H9 (cell line): ENCODE measurements around the gene IL32. TPM values are rescaled to one million over a fixed set of nuclear protein-coding genes. Genes with fewer than 3 reads are reported as not detected.

Source experiments
- DNase-seq: peaks from one replicate; pipeline ENCODE4 v3.0.0-alpha.2; 2017
- H2AFZ ChIP-seq: one replicate; pipeline ENCODE4 v1.6.1; 2013; ENCODE audit warnings: mild to moderate bottlenecking, low read length, control low read depth, moderate library complexity
- H2AK5ac ChIP-seq: 2 replicates; pipeline ENCODE4 v1.6.1; 2013; ENCODE audit warnings: low read length, control low read depth, mixed read lengths; ENCODE audit not compliant: insufficient read length
- H2BK120ac ChIP-seq: one replicate; pipeline ENCODE4 v1.6.1; 2013; ENCODE audit warnings: low read depth, mild to moderate bottlenecking, low read length, control low read depth, inconsistent platforms; ENCODE audit not compliant: poor library complexity, severe bottlenecking
- H2BK12ac ChIP-seq: 2 replicates; pipeline ENCODE4 v1.6.1; 2013; ENCODE audit warnings: low read length, control low read depth, mixed read lengths, low read depth; ENCODE audit not compliant: insufficient read length
- H2BK15ac ChIP-seq: 2 replicates; pipeline ENCODE4 v1.6.1; 2013; ENCODE audit warnings: low read depth, low read length, control low read depth
- H2BK20ac ChIP-seq: one replicate; pipeline ENCODE4 v1.6.1; 2013; ENCODE audit warnings: low read depth, mild to moderate bottlenecking, low read length, control low read depth, inconsistent platforms; ENCODE audit not compliant: poor library complexity, severe bottlenecking
- H2BK5ac ChIP-seq: 2 replicates; pipeline ENCODE4 v1.6.1; 2013; ENCODE audit warnings: low read length, control low read depth, mixed read lengths; ENCODE audit not compliant: insufficient read length
- H3K14ac ChIP-seq: 2 replicates; pipeline ENCODE4 v1.6.1; 2013; ENCODE audit warnings: low read length, control low read depth; ENCODE audit not compliant: insufficient read depth
- H3K18ac ChIP-seq: 2 replicates; pipeline ENCODE4 v1.6.1; 2013; ENCODE audit warnings: low read depth, mild to moderate bottlenecking, mixed read lengths, low read length, control low read depth; ENCODE audit not compliant: insufficient read length
- H3K23ac ChIP-seq: 2 replicates; pipeline ENCODE4 v1.6.1; 2013; ENCODE audit warnings: low read length, control low read depth, mixed read lengths, low read depth; ENCODE audit not compliant: insufficient read length
- H3K23me2 ChIP-seq: 2 replicates; pipeline ENCODE4 v1.6.1; 2013; ENCODE audit warnings: low read depth, mild to moderate bottlenecking, mixed read lengths, low read length, control low read depth; ENCODE audit not compliant: insufficient read length, poor library complexity, severe bottlenecking
- H3K27ac ChIP-seq: 2 replicates; pipeline ENCODE4 v1.5.1; 2013; ENCODE audit warnings: low read length, control low read depth, mixed read lengths, low read depth; ENCODE audit not compliant: insufficient read length
- H3K27me3 ChIP-seq: 2 replicates; pipeline ENCODE4 v1.6.1; 2013; ENCODE audit warnings: low read length, control low read depth, inconsistent platforms; ENCODE audit not compliant: insufficient read depth
- H3K4ac ChIP-seq: 2 replicates; pipeline ENCODE4 v1.6.1; 2013; ENCODE audit warnings: low read depth, mild to moderate bottlenecking, control low read depth, inconsistent platforms, low read length, moderate library complexity
- H3K4me1 ChIP-seq: 2 replicates; pipeline ENCODE4 v1.6.1; 2013; ENCODE audit warnings: low read length, control low read depth, inconsistent platforms; ENCODE audit not compliant: insufficient read depth
- H3K4me2 ChIP-seq: 2 replicates; pipeline ENCODE4 v1.6.1; 2013; ENCODE audit warnings: low read length, control low read depth, mixed read lengths; ENCODE audit not compliant: insufficient read length, insufficient read depth
- H3K56ac ChIP-seq: 2 replicates; pipeline ENCODE4 v1.6.1; 2013; ENCODE audit warnings: low read depth, mild to moderate bottlenecking, mixed read lengths, low read length, control low read depth; ENCODE audit not compliant: insufficient read length
- H3K79me1 ChIP-seq: 2 replicates; pipeline ENCODE4 v1.6.1; 2013; ENCODE audit warnings: low read depth, mild to moderate bottlenecking, moderate library complexity, low read length, control low read depth, inconsistent platforms; ENCODE audit not compliant: insufficient read depth, poor library complexity, severe bottlenecking
- H3K79me2 ChIP-seq: 2 replicates; pipeline ENCODE4 v1.6.1; 2013; ENCODE audit warnings: low read length, control low read depth, inconsistent platforms; ENCODE audit not compliant: insufficient read depth
- H3K9ac ChIP-seq: 2 replicates; pipeline ENCODE4 v1.6.1; 2013; ENCODE audit warnings: low read length, control low read depth, mixed read lengths; ENCODE audit not compliant: insufficient read length; ENCODE audit errors: extremely low read depth
- H3K9me3 ChIP-seq: one replicate; pipeline ENCODE4 v1.6.1; 2013; ENCODE audit warnings: low read depth, low read length, inconsistent platforms; ENCODE audit not compliant: control insufficient read depth
- H3T11ph ChIP-seq: one replicate; pipeline ENCODE4 v1.6.1; 2013; ENCODE audit warnings: mild to moderate bottlenecking, low read length, control low read depth, inconsistent platforms
- H4K20me1 ChIP-seq: one replicate; pipeline ENCODE4 v1.6.1; 2013; ENCODE audit not compliant: control insufficient read depth, insufficient read length, insufficient read depth
- H4K5ac ChIP-seq: 2 replicates; pipeline ENCODE4 v1.6.1; 2013; ENCODE audit warnings: low read depth, mild to moderate bottlenecking, mixed read lengths, low read length, control low read depth; ENCODE audit not compliant: insufficient read length
- H4K8ac ChIP-seq: replicated peaks from 2 replicates; pipeline ENCODE4 v1.6.1; 2013; ENCODE audit warnings: low read length, control low read depth, mixed read lengths, low read depth; ENCODE audit not compliant: insufficient read length
- H4K91ac ChIP-seq: 2 replicates; pipeline ENCODE4 v1.6.1; 2013; ENCODE audit warnings: low read depth, mild to moderate bottlenecking, moderate library complexity, mixed read lengths, low read length, control low read depth; ENCODE audit not compliant: insufficient read length
- H3K27ac Mint-ChIP-seq, 3 experiments: 2 replicates in 2 of 3; 3 replicates in 1 of 3; pipeline ENCODE4 v1.8.0; 2020 to 2021; ENCODE audit warnings: mixed read lengths in 3 of 3, mild to moderate bottlenecking in 1 of 3, moderate library complexity in 1 of 3
- H3K27me3 Mint-ChIP-seq: 2 replicates; pipeline ENCODE4 v1.8.0; 2021; ENCODE audit warnings: low read depth, mild to moderate bottlenecking, moderate library complexity, mixed read lengths
- H3K36me3 Mint-ChIP-seq, 3 experiments: 2 replicates in 2 of 3; 3 replicates in 1 of 3; pipeline ENCODE4 v1.8.0; 2020 to 2021; ENCODE audit warnings: low read depth in 3 of 3, mixed read lengths in 3 of 3; ENCODE audit not compliant: insufficient read depth in 1 of 3
- H3K4me1 Mint-ChIP-seq, 2 experiments: 2 replicates each; pipeline ENCODE4 v1.8.0; 2020; ENCODE audit warnings: mixed read lengths in 2 of 2
- H3K4me3 Mint-ChIP-seq, 2 experiments: 2 replicates in 1 of 2; 3 replicates in 1 of 2; pipeline ENCODE4 v1.8.0; 2020 to 2021; ENCODE audit warnings: mild to moderate bottlenecking in 2 of 2, mixed read lengths in 2 of 2, moderate library complexity in 1 of 2
- H3K9me3 Mint-ChIP-seq, 2 experiments: 2 replicates in 1 of 2; 3 replicates in 1 of 2; pipeline ENCODE4 v1.8.0; 2020; ENCODE audit warnings: mild to moderate bottlenecking in 2 of 2, mixed read lengths in 2 of 2, moderate library complexity in 1 of 2
- WGBS: extraction: QIAGEN DNeasy Blood & Tissue Kit; methylation state at CpG from one replicate; pipeline ENCODE4 v1.1.7; 2013; ENCODE audit warnings: missing lambda C conversion rate, low lambda C conversion rate, mixed read lengths; ENCODE audit not compliant: insufficient read length; ENCODE audit errors: extremely low coverage; 5-methylcytosine and 5-hydroxymethylcytosine counted together
- total RNA-seq: library from RNA; stranded (reverse); gene quantifications from 2 replicates; pipeline ENCODE4 v1.2.1, GENCODE V29; 2021
- TF ChIP-seq, protein P1 (sequence below): fragments of 200-600 bp; sonication (generic); conservative IDR thresholded peaks from 3 replicates; pipeline ENCODE4 v1.8.0; 2021; ENCODE audit warnings: antibody characterized with exemption, mild to moderate bottlenecking

Gene IL32
- total RNA-seq, 1 experiment from 2014 or later: 2.0 TPM

DNA sequence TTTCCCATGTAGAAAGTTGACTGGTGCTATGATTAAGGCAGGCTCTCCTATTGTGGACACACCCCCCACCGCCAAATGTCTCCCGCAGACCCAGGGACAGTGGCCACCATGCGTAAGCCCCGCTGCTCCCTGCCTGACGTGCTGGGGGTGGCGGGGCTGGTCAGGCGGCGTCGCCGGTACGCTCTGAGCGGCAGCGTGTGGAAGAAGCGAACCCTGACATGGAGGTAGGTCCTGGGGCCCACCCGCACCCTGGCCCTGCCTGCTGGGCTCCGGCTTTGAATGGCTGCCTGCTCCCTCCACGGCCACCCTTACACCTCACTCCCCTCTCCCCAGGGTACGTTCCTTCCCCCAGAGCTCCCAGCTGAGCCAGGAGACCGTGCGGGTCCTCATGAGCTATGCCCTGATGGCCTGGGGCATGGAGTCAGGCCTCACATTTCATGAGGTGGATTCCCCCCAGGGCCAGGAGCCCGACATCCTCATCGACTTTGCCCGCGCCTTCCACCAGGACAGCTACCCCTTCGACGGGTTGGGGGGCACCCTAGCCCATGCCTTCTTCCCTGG, 15.4 kb upstream of the IL32 start:
- Histone ChIP-seq H3K27ac (no peak overlapping the region), H2BK5ac (no peak overlapping the region), H4K20me1 (no peaks in the 10 kb centered on the region), H2AFZ (no peak overlapping the region), H4K91ac (no peak overlapping the region), H4K8ac (no peak overlapping the region), H3K18ac (no peak overlapping the region), H3K4ac (no peak overlapping the region), H2BK15ac (no peak overlapping the region), H3K79me2 (no peaks in the 10 kb centered on the region), H2BK20ac (no peak overlapping the region), H2BK12ac (no peak overlapping the region), H3K27me3 (peaks cover 2% of the 10 kb centered on the region; the same call in 1 of the 2 replicates), H3K14ac (no peak overlapping the region), H2BK120ac (no peak overlapping the region), H3K9ac (no peak overlapping the region), H3K23me2 (peaks cover 20% of the 10 kb centered on the region), H3T11ph (no peak overlapping the region), H4K5ac (no peak overlapping the region), H3K9me3 (no peaks in the 10 kb centered on the region), H3K4me1 (no peaks in the 10 kb centered on the region), H3K79me1 (no peaks in the 10 kb centered on the region), H3K23ac (no peak overlapping the region), H2AK5ac (no peak overlapping the region), H3K56ac (no peak overlapping the region), H3K4me2 (no peak overlapping the region)
- peaks cover 8 to 15% of the 10 kb centered on the region in 2 experiments for H3K4me1 Mint-ChIP-seq
- TF ChIP-seq, protein P1, sequence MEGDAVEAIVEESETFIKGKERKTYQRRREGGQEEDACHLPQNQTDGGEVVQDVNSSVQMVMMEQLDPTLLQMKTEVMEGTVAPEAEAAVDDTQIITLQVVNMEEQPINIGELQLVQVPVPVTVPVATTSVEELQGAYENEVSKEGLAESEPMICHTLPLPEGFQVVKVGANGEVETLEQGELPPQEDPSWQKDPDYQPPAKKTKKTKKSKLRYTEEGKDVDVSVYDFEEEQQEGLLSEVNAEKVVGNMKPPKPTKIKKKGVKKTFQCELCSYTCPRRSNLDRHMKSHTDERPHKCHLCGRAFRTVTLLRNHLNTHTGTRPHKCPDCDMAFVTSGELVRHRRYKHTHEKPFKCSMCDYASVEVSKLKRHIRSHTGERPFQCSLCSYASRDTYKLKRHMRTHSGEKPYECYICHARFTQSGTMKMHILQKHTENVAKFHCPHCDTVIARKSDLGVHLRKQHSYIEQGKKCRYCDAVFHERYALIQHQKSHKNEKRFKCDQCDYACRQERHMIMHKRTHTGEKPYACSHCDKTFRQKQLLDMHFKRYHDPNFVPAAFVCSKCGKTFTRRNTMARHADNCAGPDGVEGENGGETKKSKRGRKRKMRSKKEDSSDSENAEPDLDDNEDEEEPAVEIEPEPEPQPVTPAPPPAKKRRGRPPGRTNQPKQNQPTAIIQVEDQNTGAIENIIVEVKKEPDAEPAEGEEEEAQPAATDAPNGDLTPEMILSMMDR: no peak
- no CpG with 5 or more reads among the region's 26 CpGs for WGBS
- DNase-seq: no peak
- peaks cover 18 to 41% (median 25%) of the 10 kb centered on the region in 3 experiments for H3K36me3 Mint-ChIP-seq
- H3K9me3 Mint-ChIP-seq: no peaks in the 10 kb centered on the region; a peak in 2 of 5 replicates
- H3K27me3 Mint-ChIP-seq: peaks cover 62% of the 10 kb centered on the region
- no peak overlapping the region for H3K4me3 Mint-ChIP-seq
- no peak overlapping the region for H3K27ac Mint-ChIP-seq
